CD4-positive, alpha-beta T cell treated with Interleukin-15 for 1 hour (primary cell): Measurements from ENCODE around the gene ERV3-1.
A peak's percentile ranks its signal among the peaks of the same experiment; 100 is the strongest.
"Not testable (repeated sequence)": the region's sequence is repeated elsewhere in the genome, so short reads cannot be mapped to it uniquely, and the experiment has no call there.

ENCODE experiments used
- DNase-seq: peaks from one replicate; pipeline ENCODE4 v3.0.0-alpha.2; 2020

ERV3-1 gene

DNA sequence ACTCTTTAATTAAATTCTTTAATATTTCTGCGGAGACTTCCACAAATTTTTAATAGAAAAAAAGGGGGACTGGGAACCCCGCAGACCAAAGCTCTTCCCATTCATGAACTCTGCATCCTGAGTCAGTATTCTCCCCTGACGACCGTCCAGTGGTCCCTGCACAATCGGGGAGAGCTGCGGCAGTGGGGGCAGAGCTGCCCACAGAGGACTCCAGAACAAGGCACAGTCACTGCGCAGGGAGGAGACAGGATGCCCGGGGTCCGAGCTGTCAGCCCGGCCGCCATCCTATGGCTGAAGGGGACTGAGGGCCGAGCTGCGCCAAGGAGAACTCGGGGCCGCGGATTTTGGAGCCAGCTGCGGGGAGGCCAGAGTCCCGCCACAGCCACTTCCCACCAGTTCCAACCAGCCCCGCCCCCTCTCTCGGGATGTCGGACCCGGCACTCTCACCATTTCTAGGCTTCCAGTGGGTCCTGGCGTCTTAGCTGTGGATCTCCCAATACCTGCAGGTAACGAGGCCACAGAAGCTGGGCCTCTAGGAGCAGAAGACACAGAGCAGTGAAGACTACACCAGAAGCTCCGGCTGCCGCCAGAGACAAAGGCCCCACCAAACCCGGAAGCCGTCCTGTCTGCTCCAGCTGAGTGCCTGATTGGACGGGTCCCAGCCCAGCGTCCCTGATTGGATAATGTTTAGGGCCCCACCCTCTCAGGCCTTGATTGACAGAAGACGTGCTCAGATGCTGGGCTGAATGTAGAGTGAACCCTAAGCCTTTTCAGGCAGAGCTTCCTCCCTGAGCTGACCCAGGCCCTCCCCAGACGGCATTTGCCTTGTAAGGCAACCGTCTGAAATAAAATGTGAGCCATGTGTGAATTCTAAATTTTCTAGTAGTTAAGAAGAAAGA is at the start of gene ERV3-1:
Gene ERV3-1, minus strand, starts transcription at position 594 of the 899 bp plus-strand sequence. CDS start 13,661 bp downstream, outside the sequence.
- peak; percentile 95 for DNase-seq

GRCh38 chr7:65055786-65056185 is 49.3 kb upstream of the ERV3-1 start:
- not testable (repeated sequence) for DNase-seq

DNA sequence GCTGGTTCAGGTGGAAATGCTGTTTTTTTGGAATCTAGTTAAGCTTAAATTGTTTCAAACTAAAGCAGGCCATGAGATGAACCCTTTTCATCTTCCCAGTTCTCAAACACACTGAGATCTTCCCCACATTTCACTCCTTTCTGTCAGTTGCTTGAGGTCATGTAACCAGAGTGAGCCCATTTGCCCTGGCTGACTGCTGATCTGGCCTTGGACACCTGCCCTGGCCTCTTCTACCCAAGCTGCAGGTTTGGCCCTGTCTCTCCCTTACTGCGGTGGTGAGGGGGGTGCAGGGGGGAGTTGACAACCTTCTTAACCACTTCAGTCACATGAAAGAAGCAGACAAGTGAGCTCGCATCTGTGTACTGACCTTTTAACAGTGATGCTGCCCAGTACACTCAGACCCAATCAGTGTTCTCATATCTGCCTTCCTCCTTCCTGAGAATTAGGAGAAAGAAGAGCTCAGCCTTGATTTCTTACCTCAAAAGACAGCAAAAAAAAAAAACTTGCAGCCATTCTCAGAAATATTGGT is 48.0 kb upstream of the ERV3-1 start:
- not testable (repeated sequence) for DNase-seq

DNA sequence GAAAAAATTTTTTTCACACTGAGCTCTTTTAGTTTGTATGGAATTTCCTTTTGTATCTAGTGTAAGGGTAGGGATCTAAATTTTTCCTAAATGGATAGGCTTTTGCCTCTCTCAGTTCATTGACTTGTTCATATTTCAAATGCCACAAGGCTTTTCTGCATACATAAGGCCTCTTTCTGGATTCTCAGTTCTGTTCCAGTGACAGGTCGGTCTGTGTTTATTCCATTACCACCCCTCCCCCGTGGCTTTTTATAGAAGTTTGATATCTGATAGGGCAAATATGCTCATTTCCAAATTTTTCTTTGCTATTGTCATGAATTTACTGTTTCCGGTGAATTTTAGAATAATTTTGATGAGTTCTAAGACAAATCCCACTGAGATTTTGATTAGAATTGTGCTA is 45.2 kb upstream of the ERV3-1 start:
- DNase-seq: not testable (repeated sequence)

- not testable (repeated sequence) for DNase-seq
Observed at GRCh38 chr7:65051139-65051538, 44.7 kb upstream of the ERV3-1 start.

- not testable (repeated sequence) for DNase-seq
Observed at GRCh38 chr7:65046329-65046728, 39.8 kb upstream of the ERV3-1 start.

- DNase-seq: not testable (repeated sequence)
Observed at GRCh38 chr7:65045589-65045988, 39.1 kb upstream of the ERV3-1 start.

GRCh38 chr7:65038767-65039166 is 32.3 kb upstream of the ERV3-1 start:
- not testable (repeated sequence) for DNase-seq

GRCh38 chr7:65037740-65038688 is 31.5 kb upstream of the ERV3-1 start:
- peak; percentile 96 for DNase-seq

- DNase-seq: peak; percentile 50
Observed at GRCh38 chr7:65036526-65036925, 30.0 kb upstream of the ERV3-1 start.

GRCh38 chr7:65035469-65035868 is 29.0 kb upstream of the ERV3-1 start:
- not testable (repeated sequence) for DNase-seq

DNA sequence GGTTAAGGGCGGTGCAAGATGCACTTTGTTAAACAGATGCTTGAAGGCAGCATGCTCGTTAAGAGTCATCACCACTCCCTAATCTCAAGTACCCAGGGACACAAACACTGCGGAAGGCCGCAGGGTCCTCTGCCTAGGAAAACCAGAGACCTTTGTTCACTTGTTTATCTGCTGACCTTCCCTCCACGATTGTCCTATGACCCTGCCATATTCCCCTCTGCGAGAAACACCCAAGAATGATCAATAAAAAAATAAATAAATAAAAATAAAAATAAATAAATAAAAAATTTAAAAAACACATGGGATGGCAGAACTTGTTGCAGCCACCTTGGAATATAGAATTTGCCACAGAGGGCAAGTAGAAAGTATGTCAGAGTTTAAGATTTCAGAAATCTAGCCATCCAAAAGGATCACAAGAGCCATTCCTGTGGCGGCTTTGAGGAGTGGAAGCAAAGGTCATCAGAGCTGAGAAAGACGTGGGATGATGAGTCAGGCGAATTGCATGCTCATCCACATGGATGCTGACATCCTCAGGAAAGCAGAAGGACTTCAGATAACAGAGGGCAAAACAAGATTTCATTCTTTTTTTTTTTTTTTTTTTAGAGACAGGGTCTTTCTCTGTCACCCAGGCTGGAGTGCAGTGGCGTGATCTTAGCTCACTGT is 27.8 kb upstream of the ERV3-1 start:
- not testable (repeated sequence) for DNase-seq

GRCh38 chr7:65033391-65033790 is 26.9 kb upstream of the ERV3-1 start:
- not testable (repeated sequence) for DNase-seq

DNA sequence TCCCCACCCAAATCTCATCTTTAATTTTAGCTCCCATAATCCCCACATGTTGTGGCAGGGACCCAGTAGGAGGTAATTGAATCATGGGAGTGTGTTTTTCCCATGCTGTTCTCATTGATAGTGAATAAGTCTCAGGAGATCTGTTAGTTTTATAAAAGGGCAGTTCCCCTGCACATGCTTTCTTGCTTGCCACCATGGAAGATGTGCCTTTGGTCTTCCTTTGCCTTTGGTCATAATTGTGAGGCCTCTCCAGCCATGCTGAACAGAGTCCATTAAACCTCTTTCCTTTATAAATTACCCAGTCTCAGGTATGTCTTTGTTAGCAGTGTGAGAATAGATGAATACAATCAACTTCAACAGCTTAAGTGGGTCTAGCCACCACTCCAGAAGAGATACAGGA is 18.5 kb upstream of the ERV3-1 start:
- DNase-seq: not testable (repeated sequence)

GRCh38 chr7:65020978-65021377 is 14.5 kb upstream of the ERV3-1 start:
- not testable (repeated sequence) for DNase-seq

GRCh38 chr7:65009881-65010280 is 3.4 kb upstream of the ERV3-1 start:
- not testable (repeated sequence) for DNase-seq

- DNase-seq: not testable (repeated sequence)
Observed at GRCh38 chr7:65009394-65009793, 2.9 kb upstream of the ERV3-1 start.

DNA sequence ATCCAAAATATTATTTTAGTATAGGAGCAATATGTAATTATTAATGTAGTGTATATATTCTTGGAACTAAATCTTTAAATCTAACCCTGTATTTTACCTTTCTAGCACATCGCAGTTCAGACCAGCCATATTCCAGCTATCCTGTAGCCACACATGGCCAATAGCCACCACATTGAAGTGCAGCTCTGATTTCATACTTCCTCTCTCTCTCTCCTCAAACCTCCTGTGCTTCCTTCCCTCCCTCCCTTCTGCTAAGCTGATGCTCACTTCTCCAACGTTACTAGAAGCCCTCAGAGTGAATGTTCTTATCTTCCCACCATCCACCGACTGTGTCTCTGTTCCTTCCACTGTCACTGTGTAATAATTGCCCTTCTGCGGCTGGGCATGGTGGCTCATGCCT is 549 bp upstream of the ERV3-1 start:
- DNase-seq: not testable (repeated sequence)

GRCh38 chr7:65004575-65004974 is 1.9 kb downstream of the ERV3-1 start:
- no peak for DNase-seq

DNA sequence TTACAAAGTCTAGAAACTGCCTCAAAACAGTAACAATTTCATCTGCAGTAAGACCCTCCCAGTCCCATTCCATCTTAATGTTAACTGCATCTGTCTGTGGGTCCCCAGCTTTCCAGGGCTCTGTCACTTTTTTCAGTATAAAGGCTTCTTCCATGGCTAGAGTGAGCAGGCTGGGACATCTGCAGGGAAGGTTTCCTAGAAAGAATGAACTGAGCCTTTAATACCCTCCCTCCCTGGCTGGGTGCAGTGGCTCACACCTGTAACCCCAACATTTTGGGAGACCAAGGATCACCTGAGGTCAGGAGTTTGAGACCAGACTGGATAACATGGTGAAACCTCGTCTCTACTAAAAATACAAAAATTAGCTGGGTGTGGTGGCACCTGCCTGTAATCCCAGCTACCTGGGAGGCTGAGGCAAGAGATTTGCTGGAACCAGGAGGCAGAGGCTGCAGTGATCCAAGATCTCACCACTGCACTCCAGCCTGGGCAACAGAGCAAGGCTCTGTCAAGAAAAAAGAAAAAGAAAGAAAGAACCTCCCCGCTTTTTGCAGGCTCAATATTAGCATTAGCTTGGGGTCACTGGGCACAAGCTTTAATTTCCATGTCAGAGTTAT is 3.4 kb downstream of the ERV3-1 start:
- DNase-seq: no peak

DNA sequence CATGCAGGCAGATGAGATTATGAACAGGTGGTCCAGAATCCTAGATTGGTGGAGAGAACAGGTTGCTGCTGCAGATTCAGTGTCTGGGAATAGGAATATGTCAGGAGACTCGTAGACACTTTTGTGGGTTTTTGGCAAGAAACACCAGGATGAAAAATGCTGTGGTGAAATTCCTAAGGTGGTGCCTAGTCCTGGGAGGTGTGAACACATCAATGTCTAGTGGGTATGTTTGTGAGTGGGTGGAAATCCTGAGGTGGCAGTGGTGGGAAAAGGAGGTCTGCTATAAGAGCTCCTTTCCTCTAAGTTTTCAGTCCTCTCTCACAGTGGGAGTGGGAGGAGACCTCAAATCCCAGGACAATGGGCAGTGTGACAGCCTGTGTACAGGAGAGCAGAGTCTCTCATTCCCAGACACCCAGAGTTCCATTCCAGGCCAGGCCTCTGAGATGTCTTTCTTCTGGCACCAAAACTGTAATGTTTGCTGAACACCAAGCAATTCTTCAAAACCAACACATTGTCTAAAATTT is 5.1 kb downstream of the ERV3-1 start:
- DNase-seq: no peak
